ENCODE data around the gene ACADVL. TPM values are rescaled to one million over a fixed set of nuclear protein-coding genes. Genes with fewer than 3 reads are reported as not detected.

ACADVL gene
- total and polyA plus RNA-seq, 4 donors: 158 to 774 (median 545) TPM

DNA sequence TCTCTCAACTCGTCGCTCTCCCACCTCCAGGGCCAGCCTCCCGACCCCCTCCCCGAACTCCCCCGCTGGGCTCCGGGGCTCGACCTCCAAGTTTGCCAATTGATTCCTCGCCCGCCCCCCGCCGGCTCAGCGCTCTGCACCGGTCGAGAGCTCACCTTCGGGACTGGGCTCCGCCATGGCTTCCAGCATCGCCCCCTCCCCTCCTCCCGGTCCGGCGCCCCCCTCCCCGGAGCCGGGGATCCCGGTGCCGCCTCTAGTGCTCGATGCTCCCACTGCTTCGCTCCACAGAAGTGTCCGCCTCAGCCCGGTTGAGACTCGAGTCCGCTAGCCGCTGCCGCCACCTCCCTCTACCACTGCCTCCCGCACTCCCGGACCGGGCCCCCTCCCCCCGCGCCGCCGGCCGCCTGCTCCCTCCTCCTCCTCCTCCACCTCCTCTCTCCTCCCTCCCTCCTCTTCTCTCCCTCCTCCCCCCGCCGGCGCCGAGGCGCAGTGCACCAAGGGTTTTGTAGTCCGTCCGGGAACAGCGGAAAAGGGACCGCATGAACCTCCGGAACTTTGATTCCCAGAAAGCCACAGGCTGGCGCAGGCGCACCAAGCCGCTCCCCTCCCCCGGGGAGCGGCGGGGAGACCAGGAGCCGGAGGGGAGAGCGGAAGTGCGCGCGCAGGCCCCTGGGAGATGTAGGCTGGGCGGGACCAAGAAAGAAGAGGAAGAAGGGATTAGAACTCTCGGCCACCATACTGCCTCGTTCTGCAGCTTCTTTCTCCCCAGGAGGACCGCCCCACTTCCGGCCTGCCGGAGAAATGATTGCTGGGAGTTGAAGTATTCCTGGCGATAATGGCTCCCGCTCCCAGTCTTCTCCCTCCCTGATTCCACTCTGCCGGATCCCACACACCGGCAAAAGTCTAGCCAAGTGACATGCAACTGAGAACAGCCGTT is 19.6 kb downstream of the ACADVL start, which contains the start of gene PHF23:
Gene PHF23, minus strand, starts transcription at position 367 of the 937 bp plus-strand sequence. Its CDS starts 178 bp downstream, at position 189.
- Histone ChIP-seq H3K9me3 (ENCODE audit: control insufficient read depth in 4 of 4, insufficient read depth in 3 of 4, low read length in 3 of 4) (no peaks in the 10 kb centered on the region), H3K4me1 (ENCODE audit: control insufficient read depth in 5 of 5, insufficient read depth in 5 of 5, low read length in 5 of 5) (peaks cover 4 to 40% (median 14%) of the 10 kb centered on the region in 5 donors), H3K36me3 (ENCODE audit: control insufficient read depth in 4 of 4, insufficient read depth in 4 of 4, low read length in 4 of 4) (peaks cover 6 to 32% (median 27%) of the 10 kb centered on the region in 4 donors), H3K27me3 (ENCODE audit: control insufficient read depth in 3 of 3, insufficient read depth in 3 of 3, low read length in 2 of 3) (no peaks in the 10 kb centered on the region), H3K9ac (ENCODE audit: insufficient read depth in 1 of 2, low read length in 2 of 2) (peak within 1 kb of the TSS; percentile 29 to 49), H3K4me3 (peak within 1 kb of the TSS; percentile 92), H3K27ac (ENCODE audit: low read depth in 1 of 2, low read length in 1 of 2) (peak within 1 kb of the TSS; percentile 87 to 88)
- TF ChIP-seq, protein P1, sequence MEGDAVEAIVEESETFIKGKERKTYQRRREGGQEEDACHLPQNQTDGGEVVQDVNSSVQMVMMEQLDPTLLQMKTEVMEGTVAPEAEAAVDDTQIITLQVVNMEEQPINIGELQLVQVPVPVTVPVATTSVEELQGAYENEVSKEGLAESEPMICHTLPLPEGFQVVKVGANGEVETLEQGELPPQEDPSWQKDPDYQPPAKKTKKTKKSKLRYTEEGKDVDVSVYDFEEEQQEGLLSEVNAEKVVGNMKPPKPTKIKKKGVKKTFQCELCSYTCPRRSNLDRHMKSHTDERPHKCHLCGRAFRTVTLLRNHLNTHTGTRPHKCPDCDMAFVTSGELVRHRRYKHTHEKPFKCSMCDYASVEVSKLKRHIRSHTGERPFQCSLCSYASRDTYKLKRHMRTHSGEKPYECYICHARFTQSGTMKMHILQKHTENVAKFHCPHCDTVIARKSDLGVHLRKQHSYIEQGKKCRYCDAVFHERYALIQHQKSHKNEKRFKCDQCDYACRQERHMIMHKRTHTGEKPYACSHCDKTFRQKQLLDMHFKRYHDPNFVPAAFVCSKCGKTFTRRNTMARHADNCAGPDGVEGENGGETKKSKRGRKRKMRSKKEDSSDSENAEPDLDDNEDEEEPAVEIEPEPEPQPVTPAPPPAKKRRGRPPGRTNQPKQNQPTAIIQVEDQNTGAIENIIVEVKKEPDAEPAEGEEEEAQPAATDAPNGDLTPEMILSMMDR (IDR thresholded peaks at IDR 0.05; ENCODE audit: control extremely low read depth, extremely low read depth): no peak
- DNase-seq: peak; percentile 100
- 1% methylated on average over 66 to 72 of the region's 72 CpGs for WGBS, 2 donors
- ATAC-seq (ENCODE audit: insufficient read depth, low FRiP score): peak; percentile 66

DNA sequence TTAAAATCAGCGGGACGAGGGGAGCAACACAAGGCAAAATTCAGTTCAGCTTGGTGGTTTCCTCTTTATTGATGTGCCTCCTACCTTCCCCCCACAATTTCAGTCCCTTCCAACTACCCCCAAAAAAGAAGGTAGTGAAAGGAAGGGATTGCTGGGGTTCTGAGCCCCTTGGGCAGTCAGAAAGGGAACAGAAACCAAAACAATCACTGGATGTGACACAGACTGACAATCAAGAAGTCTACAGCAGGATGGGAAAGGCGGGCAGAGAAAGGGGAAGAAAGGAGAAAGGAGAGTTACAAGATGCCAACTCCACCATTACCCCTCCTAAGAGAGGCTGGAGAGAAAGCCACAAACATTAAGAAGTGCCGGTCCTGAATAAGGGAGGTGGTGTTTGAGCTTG is 20.6 kb downstream of the ACADVL start:
- H3K36me3 ChIP-seq (ENCODE audit: control insufficient read depth in 4 of 4, insufficient read depth in 4 of 4, low read length in 4 of 4): peaks cover 6 to 33% (median 27%) of the 10 kb centered on the region in 4 donors
- no peak overlapping the region for H3K4me3 ChIP-seq
- WGBS, 2 donors: 44 to 57% methylated on average over 4 of the region's 4 CpGs
- H3K9me3 ChIP-seq (ENCODE audit: control insufficient read depth in 4 of 4, insufficient read depth in 3 of 4, low read length in 3 of 4): no peaks in the 10 kb centered on the region
- ATAC-seq (ENCODE audit: insufficient read depth, low FRiP score) (no peak), DNase-seq (no peak)
- peaks cover 4 to 34% (median 14%) of the 10 kb centered on the region in 5 donors for H3K4me1 ChIP-seq (ENCODE audit: control insufficient read depth in 5 of 5, insufficient read depth in 5 of 5, low read length in 5 of 5)
- H3K27ac ChIP-seq (ENCODE audit: low read depth in 1 of 2, low read length in 1 of 2): peak overlapping the region in 1 of 2 donors; percentile 51
- TF ChIP-seq, protein P1 (IDR thresholded peaks at IDR 0.05; ENCODE audit: control extremely low read depth, extremely low read depth): no peak
- H3K27me3 ChIP-seq (ENCODE audit: control insufficient read depth in 3 of 3, insufficient read depth in 3 of 3, low read length in 2 of 3): no peaks in the 10 kb centered on the region
- H3K9ac ChIP-seq (ENCODE audit: insufficient read depth in 1 of 2, low read length in 2 of 2): peak overlapping the region in 1 of 2 donors; percentile 29

DNA sequence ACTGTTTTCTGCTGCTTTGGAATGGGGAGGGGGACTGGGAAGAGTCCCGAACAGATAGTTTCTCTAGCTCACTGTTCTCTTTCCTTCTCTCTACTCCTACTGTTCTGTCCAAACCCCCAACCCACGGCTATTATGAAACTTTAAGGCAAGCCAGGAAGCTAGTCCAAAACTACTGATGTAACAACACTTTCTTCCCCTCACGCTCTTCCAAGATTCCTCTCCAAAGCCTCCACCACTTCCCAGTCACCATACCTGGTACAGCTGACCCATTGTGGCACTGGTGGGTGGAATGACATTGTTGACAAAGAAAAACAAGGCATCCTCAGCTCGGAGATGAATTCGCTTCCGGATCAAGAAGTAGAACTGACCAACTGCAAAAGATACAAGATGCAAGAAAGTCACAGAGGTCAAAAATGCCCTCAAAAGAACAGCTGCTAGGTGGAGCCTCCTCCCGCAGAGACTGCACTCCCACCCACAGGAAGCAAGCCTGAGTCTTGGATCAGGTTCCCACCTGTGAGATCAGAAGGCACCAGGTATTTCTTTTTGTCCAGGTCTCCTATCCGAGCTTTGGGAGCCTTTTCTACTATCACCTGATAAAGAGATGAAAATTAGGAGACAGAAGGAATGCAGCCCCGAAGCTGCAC is 21.5 kb downstream of the ACADVL start:
- DNase-seq (no peak), ATAC-seq (ENCODE audit: insufficient read depth, low FRiP score) (no peak)
- Histone ChIP-seq H3K4me1 (ENCODE audit: control insufficient read depth in 5 of 5, insufficient read depth in 5 of 5, low read length in 5 of 5) (peaks cover 4 to 34% (median 14%) of the 10 kb centered on the region in 5 donors), H3K27ac (ENCODE audit: low read depth in 1 of 2, low read length in 1 of 2) (peak overlapping the region; percentile 94 to 97), H3K27me3 (ENCODE audit: control insufficient read depth in 3 of 3, insufficient read depth in 3 of 3, low read length in 2 of 3) (no peaks in the 10 kb centered on the region), H3K4me3 (peak overlapping the region; percentile 83), H3K36me3 (ENCODE audit: control insufficient read depth in 4 of 4, insufficient read depth in 4 of 4, low read length in 4 of 4) (peaks cover 6 to 33% (median 26%) of the 10 kb centered on the region in 4 donors), H3K9ac (ENCODE audit: insufficient read depth in 1 of 2, low read length in 2 of 2) (peak overlapping the region; percentile 91 to 94), H3K9me3 (ENCODE audit: control insufficient read depth in 4 of 4, insufficient read depth in 3 of 4, low read length in 3 of 4) (no peaks in the 10 kb centered on the region)
- TF ChIP-seq, protein P1 (IDR thresholded peaks at IDR 0.05; ENCODE audit: control extremely low read depth, extremely low read depth): no peak
- WGBS, 2 donors: 28 to 35% methylated on average over 9 of the region's 9 CpGs
